DOHH2 (cell line): ENCODE data around the gene CSAD.

ENCODE experiments used
- EZH2phosphoT487 ChIP-seq: fragments of 200-600 bp; sonication (generic); IDR thresholded peaks from 2 replicates; pipeline ENCODE4 v1.6.1; 2017; ENCODE audit warnings: borderline replicate concordance, mild to moderate bottlenecking, antibody characterized with exemption, low read length, moderate library complexity, mixed read lengths
- TF ChIP-seq, protein P1 (sequence below): fragments of 200-600 bp; sonication (generic); IDR thresholded peaks from one replicate; pipeline ENCODE4 v1.5.1; 2014; ENCODE audit warnings: antibody characterized with exemption, mild to moderate bottlenecking, low read depth, low read length; ENCODE audit not compliant: poor library complexity, severe bottlenecking

DNA sequence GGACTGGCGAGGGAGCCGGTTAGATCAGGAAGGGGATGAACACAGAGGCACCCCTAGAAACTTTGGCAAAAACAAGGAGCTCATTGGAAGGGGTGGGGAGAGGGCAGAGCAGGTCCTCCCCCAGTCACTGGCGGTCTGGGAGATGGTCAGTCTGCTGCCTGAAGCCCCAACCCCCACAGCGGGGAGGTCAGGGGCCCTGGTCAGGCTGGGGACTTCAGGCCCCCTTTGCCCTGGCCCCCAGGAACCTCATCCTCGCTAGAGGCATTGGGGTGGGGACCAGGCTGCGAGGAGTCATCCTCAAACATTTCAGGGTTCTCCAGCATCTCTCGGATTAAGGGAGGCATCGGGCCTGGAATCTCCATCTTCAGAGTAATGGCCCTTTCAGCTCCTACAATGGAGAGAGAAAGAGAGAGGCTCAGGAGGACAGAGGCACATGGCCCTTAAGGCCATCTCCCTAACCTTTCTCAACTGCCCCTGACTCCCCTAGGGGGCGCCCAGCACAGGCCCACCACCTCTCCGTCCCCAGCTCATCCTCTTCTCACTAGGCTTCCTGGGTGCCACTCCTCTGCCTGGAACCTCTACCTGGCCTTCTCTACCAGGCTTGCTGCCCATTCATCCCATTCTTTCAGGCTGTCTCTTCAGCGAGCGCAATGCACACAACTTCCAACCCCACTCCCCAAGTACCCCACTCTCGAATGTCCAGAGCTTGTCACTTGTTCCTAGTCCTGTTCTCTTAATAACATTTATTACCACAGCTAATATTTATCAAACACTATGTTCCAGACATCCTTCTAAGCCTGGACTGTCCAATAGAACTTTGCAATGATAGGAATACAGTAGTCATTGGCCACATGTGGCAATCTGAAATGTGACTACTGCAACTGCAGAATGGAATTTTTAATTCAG is 31.0 kb upstream of the CSAD start:
- TF ChIP-seq, protein P1, sequence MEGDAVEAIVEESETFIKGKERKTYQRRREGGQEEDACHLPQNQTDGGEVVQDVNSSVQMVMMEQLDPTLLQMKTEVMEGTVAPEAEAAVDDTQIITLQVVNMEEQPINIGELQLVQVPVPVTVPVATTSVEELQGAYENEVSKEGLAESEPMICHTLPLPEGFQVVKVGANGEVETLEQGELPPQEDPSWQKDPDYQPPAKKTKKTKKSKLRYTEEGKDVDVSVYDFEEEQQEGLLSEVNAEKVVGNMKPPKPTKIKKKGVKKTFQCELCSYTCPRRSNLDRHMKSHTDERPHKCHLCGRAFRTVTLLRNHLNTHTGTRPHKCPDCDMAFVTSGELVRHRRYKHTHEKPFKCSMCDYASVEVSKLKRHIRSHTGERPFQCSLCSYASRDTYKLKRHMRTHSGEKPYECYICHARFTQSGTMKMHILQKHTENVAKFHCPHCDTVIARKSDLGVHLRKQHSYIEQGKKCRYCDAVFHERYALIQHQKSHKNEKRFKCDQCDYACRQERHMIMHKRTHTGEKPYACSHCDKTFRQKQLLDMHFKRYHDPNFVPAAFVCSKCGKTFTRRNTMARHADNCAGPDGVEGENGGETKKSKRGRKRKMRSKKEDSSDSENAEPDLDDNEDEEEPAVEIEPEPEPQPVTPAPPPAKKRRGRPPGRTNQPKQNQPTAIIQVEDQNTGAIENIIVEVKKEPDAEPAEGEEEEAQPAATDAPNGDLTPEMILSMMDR: peak; percentile 90
- no peak for TF ChIP-seq EZH2phosphoT487
